GM06990 (cell line): ENCODE data around the gene COMMD10.

Experiments
- DNase-seq: peaks from one replicate; pipeline ENCODE4 v3.0.0-alpha.2; 2011; ENCODE audit not compliant: insufficient read length; ENCODE audit errors: extremely low read depth
- H3K27me3 ChIP-seq: replicated peaks from 2 replicates; pipeline ENCODE4 v1.6.0; 2011; ENCODE audit warnings: low read length; ENCODE audit not compliant: control insufficient read depth, insufficient read depth
- H3K36me3 ChIP-seq: 2 replicates; pipeline ENCODE4 v1.5.1; 2011; ENCODE audit warnings: low read length; ENCODE audit not compliant: control insufficient read depth, insufficient read depth
- H3K4me3 ChIP-seq: replicated peaks from 2 replicates; pipeline ENCODE4 v1.5.1; 2011; ENCODE audit warnings: low read depth, mild to moderate bottlenecking, control low read depth, low read length
- TF ChIP-seq, protein P1 (sequence below): IDR thresholded peaks from 2 replicates; pipeline ENCODE4 v1.5.1; 2011; ENCODE audit warnings: low read length, control low read depth, mild to moderate bottlenecking, inconsistent platforms; ENCODE audit not compliant: insufficient read depth, poor library complexity, severe bottlenecking

The COMMD10 gene

DNA sequence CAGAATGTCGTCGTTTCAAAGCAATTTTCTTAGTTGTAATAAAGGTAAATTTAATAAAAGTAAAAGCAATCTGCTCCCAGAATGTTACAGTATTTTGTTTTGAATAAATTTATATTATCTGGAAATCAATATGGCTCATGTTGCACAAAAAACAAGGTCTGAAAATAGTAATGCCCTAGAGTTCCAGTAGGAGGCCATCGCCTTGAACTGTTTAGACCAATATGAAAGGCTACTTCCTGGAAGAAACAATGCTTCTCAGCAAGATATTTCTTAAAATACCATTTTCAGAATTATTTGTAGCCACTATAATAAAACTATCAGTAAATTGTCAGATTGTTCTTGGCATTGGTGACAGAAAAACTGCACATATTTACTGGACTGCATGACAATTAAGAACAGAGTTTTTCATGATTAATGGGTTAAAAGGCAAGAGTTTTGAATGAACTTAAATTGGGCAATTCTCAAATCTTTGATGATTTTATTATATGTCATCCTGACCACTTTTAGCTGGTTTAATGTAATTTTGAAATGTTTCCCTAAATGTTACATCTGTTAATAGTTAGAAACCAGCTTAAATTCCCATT, 153.2 kb downstream of the COMMD10 start:
- Histone ChIP-seq H3K27me3 (no peaks in the 10 kb centered on the region), H3K4me3 (no peak overlapping the region), H3K36me3 (no peaks in the 10 kb centered on the region)
- TF ChIP-seq, protein P1, sequence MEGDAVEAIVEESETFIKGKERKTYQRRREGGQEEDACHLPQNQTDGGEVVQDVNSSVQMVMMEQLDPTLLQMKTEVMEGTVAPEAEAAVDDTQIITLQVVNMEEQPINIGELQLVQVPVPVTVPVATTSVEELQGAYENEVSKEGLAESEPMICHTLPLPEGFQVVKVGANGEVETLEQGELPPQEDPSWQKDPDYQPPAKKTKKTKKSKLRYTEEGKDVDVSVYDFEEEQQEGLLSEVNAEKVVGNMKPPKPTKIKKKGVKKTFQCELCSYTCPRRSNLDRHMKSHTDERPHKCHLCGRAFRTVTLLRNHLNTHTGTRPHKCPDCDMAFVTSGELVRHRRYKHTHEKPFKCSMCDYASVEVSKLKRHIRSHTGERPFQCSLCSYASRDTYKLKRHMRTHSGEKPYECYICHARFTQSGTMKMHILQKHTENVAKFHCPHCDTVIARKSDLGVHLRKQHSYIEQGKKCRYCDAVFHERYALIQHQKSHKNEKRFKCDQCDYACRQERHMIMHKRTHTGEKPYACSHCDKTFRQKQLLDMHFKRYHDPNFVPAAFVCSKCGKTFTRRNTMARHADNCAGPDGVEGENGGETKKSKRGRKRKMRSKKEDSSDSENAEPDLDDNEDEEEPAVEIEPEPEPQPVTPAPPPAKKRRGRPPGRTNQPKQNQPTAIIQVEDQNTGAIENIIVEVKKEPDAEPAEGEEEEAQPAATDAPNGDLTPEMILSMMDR, result peak; percentile 13
- no peak for DNase-seq

DNA sequence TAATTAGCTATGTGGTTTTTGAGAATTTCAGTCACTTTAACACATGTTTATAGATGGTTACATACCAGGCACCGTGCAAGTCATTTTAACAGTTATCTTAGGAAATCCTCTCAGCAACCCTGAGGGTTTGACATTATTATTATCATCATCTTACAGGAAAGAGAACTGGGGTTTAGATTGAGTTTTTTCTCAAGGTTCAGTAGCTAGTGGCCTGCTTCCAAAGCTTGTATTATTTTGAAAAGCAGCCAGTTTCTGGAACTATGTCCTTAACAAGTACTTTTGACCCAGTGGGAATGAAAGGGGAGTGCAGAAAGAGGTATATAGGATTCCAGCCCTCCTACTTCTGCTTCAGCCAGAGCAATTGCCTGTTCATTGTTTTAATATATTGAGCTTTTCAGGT, 157.5 kb downstream of the COMMD10 start:
- no peak for DNase-seq
- Histone ChIP-seq H3K27me3 (no peaks in the 10 kb centered on the region), H3K36me3 (no peaks in the 10 kb centered on the region), H3K4me3 (no peak overlapping the region)
- TF ChIP-seq, protein P1, result no peak

DNA sequence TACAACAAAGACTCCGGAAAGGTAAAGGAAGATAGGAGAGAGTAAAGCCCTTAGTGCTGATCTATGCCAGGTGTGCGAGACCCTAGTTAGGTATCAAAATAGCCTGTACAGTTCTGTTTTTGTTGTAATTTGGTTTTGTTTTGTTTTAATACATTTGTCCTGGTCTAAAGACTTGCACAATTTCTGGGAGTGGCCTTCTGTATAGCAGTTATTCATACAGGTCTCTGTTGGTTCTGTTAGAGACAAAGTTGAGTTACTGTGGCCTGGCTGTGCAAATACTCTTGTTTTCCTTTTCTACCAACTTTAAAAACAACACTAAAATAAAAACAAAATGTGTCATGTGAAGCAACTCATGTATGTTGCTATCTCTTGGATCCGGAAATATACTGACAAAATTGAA, 163.6 kb downstream of the COMMD10 start:
- H3K27me3 ChIP-seq, result no peaks in the 10 kb centered on the region
- TF ChIP-seq, protein P1, result no peak
- H3K4me3 ChIP-seq, result no peak overlapping the region
- H3K36me3 ChIP-seq, result no peaks in the 10 kb centered on the region
- DNase-seq, result no peak

DNA sequence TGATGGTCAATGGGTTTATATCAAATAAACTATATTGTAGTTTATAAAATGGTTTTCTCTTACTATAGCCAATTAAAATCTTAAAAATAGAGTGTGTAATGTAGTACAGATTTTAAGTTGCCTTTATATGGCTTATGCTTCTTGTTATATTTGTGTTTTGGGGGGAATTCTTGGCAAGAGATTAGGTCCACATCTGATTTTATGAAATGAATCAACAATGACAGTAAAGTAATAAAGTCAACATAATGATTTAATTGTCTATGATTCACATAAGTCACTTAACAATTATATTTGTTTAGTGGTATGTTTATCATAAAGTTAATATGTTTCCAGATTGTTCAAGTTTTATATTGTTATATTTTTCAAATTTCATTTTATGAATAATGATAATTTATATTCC, 164.8 kb downstream of the COMMD10 start:
- Histone ChIP-seq H3K36me3 (no peaks in the 10 kb centered on the region), H3K4me3 (no peak overlapping the region), H3K27me3 (no peaks in the 10 kb centered on the region)
- TF ChIP-seq, protein P1, result no peak
- DNase-seq, result no peak

DNA sequence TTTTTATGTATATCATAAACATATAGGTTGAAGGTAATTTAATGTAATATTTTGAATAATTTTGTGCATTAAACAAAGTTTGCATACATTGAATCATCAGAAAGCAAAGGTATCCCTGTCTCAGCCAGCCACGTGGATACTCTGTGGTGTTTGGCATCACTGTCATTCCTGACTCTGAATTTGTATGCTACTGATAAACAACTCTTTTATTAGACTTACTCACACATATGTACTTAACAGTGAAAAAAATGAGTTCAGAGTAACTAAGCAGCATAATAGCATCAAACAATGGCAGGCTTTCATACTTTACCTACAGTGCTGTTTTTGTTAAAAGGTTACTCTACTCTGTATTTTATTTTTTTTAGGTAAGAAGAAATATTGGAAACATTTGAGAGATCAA, 171.9 kb downstream of the COMMD10 start:
- Histone ChIP-seq H3K27me3 (no peaks in the 10 kb centered on the region), H3K4me3 (no peak overlapping the region), H3K36me3 (no peaks in the 10 kb centered on the region)
- TF ChIP-seq, protein P1, result no peak
- no peak for DNase-seq

DNA sequence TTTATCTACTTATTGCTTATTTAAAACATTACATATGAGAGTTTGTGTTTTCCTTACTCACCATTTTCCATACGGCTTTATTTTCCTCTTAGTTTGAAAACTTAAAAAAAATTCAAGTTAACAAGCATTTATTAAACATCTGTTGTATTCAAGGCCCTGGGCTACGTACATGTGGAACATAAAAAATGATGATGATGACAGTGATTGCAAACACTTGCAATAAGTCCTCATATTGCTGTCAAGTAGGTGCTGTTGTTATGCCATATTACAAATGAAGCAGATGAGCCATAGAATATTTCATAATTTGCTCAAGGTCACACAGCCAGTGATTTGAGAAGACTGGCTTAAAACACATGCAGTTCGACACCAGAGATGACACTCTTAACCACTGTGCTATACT, 180.6 kb downstream of the COMMD10 start:
- no peak for DNase-seq
- Histone ChIP-seq H3K27me3 (no peaks in the 10 kb centered on the region), H3K36me3 (no peaks in the 10 kb centered on the region), H3K4me3 (no peak overlapping the region)
- TF ChIP-seq, protein P1, result no peak
